Islet of Langerhans (tissue), 1 donor: ENCODE data around the gene SIX5.

ENCODE experiments used
- FAIRE-seq: peaks from one replicate; lab custom pipeline; 2011; peaks lifted over from hg19 to GRCh38; lab: Jason Lieb, UNC

SIX5 gene

DNA sequence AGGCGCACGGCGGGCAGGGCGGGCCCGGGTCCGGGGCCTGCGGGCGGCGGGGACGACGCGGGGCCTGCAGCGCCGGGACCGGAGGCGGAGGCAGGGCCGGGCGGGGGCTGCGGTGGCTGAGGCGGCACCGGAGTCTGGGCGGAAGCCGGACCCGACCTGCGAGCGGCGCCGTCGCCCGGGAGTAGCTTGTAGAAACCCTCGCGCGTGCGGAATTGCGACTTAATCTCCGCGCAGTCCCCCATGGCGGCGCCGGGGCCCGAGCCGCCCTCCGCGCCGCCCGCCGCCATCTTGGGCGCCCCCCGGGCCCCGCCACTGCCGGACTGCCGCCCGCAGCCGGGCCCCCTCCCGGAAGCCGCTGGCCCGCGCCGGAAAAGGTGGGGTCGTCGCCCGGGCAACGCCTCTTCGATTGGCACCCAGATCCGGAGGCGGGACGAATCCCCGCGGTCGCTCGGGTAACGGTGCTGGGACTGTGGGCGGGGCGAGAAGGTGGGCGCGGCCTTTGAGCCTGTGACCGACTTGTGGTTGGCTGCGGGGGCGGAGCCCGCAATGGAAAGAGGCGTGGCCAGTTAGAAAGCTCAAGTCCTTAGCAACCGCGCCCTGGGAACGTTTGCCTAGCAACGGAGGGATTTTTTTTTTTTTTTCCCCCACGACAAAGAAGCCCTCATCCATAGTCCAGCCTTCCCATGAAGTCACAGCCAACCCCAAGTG is 23.6 kb upstream of the SIX5 start, which contains the start of gene DMWD:
TSS of gene DMWD (minus strand) at position 376 of the 708 bp plus-strand sequence. CDS start at position 287, 89 bp downstream.
- FAIRE-seq: peak; percentile 21

DNA sequence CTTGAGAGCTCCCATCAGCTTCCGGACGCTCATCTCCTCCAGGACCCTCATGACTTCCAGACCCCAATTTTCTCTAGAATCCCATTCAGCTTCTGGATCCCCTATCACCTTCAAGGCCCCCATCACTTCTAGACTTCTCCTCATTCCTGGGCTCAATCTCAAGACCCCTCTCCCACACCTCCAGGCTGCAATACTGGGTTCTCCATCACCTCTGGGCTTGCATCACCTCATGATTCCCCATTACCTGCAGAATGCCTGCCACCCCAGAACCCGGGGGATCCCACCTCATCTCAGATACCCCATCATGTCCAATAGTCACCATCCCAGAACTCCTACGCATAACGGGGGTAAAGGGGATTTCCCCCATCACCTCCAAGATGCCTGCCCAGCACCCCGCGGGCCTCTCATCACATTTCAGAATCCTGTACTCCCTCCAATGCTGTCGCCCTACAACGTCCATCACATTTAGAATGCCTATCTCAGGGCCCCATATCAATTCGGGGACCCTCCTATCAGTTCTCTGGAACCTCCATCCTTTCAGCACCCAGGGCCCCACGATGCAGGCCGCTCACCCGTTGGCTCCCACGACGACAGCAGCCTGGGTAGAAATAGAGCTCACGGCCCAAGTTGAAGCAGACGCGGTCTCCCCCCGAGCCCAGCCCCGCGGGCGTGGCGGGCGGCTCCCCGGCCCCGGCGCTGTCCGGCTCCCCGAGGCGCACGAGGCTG is 22.9 kb upstream of the SIX5 start:
- FAIRE-seq: no peak

DNA sequence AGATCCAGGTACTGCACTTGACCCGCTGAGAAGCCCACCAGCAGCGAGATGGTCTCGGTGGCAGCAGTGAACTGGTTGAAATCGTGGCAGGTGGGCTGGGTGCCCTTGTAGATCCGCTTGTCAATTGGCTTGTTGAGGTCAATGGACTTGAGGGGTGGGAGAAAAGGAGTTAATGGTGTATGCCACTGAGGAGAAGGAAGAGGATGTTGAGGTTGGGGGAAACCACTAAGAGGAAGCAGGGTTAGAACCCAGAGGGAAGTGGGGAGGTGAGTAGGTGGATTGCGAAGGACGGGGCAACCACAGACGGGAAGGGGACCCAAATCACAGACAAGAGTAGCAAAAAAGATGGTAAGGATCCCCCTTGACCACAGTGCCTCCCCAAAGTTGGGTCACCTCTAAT is 21.9 kb upstream of the SIX5 start:
- FAIRE-seq: no peak

DNA sequence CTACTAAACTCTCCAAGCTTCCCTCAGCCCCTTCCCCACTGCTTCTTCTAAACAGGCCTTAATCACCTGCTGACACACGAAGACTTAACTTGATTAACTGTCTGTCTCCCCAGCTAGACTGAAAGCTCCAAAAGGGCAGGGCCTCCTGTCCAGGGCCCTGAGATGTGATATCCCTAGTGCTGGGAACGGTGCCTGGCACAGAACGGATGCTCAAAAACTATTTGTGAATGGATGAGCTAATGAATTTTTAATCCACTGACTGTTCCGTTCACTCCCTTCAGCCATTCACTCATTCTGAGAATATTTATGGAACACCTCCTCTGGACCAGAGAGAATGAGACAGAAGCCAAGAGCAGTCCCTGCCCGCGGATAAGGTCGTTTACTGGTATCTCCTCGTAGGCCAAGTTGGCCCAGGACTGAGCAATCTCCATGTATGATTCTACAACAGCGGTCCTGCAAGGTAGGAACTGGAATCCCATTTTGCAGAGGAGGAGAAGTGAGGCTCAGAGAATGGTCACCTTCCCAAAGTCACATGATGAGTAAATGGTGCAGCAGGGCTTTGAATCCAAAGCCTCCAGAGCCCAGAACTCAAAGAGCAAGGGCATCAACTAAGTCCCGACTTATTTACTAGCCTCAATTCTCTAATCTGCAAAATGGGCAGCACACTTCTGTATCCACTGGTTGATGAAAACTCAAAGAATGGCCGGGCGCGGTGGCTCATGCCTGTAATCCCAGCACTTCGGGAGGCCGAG is 20.2 kb upstream of the SIX5 start:
- no peak for FAIRE-seq

DNA sequence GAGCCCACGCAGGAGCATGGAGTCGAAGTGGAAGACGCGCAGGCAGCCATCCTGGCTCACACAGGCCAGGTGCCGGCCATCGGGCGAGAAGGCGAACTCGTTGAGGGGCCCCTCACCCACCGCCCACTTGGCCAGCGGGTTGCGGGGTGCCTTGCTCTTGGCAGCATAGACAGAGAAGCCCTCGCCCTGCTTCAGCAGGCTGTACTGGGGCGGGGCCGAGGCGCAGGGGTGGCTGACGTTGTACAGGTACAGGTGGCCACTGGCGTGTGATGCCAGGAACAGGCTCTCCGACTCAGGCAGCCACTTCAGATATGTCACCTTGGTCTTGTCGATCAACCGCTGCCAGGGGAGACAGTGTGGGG is 17.5 kb upstream of the SIX5 start:
- FAIRE-seq: no peak

DNA sequence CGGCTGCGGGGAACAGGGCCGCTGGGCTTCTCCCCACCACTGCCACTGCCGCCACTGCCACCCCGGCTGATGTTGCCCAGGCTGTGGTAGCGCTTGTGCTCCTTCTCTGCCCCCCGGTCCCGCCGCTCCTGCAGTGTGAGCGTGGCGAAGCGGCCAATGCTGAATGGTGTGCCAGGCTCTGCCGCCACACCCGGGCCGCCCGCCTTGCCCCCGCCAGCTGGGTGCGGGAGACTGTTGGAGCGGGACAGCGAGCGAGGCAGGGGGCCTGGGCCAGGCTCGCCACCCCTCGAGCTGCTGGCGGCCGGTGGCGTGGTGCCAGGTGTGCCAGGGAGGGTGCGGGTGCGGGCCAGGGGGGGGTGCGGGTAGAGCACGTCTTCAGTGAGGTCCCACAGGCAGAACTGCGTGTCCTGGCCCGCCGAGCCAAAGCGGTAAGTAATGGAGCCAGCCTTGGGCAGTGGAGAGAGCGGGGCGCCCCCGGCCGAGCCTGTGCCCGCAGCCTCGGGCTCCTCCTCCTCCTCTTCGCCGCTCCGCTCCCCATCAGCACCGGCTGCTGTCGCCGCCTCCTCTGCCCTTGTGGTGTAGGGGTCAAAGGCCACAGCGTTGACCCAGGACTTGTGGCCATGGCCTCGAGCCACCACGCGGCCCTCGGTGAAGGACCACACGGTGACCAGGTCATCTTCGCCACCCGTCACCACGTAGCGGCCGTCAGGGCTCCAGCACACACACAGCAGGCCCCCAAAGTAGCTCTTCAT is 16.9 kb upstream of the SIX5 start:
- no peak for FAIRE-seq

DNA sequence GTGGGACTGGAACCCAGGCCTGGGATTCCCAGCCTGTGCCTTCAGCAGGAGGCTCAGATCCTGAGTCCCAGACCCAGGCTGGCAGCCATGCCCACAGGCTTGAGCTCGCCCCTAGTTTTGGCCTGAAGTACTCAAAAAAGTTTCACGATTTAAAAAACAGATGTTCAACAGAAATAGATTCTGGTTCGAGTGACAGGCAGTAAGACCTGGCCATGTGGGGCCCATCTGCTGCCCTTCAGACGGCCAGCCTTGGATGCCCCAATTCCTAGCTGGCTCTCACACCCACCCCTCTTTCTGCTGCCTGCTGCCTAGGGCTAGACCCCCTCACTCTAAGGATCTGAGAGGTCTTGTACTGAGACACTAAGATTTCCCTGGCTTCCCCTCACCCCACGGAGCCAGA is 16.0 kb upstream of the SIX5 start:
- FAIRE-seq: no peak

DNA sequence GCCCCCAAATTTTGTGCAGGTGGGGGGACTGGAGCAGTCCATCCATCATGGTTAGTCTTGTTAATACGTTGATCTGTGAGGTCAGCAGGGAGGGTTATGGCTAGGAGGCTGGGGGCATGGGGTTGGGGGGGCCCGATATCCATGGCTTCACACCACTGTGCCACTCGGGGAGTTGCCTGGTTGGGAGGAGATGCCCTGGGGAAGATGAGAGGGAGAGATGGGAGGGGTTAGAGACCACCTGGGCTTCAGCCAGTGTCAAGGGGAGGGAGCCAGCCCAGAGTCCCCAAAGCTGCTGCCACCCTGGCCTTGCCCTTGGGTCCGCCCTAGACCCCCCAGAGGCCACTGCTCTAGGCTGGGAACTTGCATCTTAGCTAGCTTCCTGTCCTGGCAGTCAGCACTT is 15.0 kb upstream of the SIX5 start:
- FAIRE-seq: no peak

DNA sequence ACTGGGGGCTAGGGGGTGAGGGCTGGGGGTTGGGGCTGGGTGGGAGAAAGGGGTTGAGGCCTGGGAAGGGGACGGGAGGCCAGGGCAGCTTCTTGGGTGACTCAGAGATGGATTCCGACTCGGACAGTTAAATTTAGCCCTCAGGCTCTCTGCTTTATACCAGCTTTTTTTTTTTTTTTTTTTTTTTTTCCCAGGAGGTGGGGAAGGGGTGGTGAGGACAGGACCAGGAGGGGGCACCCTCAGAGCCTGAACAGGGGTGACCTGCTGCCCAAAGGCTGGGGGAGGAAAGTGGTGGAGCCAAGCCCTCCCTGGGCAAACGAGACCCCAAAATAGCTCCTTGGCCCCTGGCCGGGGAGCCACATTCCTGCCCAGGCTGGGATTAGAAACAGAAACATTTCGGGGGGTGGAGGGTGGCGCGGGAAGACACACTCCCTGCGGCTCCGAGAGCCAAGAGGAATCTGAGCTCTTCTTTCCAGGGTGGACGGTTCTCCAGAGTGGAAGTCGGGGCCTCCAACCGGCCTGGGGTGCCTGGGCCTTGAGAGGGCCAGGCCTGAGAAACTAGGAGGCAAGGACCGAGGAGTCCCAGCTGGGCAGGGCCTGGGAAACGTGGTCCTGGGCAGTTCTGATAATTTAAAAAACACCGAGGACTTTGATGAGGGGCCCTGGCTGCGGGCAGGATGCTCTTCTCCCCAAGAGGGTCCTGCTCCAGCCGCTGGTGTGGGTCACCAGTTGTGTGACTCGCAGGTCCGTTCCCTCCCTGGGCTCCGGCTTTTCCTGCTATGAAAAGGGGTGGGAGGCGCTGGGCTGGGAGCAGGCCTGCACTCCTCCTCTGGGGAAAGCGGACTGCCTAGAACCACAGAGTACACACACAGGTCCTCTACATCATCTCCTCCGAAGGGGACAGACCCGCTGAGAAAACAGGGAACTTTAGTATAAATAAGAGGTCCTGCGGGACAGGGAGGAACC is 14.1 kb upstream of the SIX5 start:
- no peak for FAIRE-seq

DNA sequence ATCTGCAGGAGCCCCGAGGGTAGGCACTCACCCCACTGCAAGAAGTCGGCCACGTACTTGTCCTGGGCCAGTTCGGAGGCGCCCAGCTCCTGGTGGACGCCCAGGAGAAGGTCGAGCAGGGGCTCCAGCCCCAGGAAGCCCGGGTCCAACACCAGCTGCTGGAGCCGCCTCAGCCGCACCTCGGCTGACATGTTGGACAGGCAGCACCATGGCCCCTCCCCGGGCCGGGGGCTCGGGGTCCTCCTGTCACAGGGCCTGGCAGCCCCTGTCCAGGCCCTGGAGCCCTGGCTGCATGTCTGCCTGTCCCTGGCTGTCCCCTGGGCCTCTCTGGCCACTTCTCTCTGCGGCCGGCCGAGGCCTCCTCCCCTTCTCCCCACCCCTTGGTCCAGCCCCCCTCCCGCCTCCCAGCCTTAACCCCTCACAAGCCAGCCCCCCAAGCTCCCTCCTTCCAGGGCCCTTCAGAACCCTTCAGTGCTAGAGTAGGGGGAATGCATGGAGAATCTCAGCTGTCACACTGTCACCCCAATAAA is 13.2 kb upstream of the SIX5 start, which contains the start of gene DMPK:
TSS of gene DMPK (minus strand) at position 329 of the 530 bp plus-strand sequence. CDS start at position 191, 138 bp downstream.
- FAIRE-seq: no peak

DNA sequence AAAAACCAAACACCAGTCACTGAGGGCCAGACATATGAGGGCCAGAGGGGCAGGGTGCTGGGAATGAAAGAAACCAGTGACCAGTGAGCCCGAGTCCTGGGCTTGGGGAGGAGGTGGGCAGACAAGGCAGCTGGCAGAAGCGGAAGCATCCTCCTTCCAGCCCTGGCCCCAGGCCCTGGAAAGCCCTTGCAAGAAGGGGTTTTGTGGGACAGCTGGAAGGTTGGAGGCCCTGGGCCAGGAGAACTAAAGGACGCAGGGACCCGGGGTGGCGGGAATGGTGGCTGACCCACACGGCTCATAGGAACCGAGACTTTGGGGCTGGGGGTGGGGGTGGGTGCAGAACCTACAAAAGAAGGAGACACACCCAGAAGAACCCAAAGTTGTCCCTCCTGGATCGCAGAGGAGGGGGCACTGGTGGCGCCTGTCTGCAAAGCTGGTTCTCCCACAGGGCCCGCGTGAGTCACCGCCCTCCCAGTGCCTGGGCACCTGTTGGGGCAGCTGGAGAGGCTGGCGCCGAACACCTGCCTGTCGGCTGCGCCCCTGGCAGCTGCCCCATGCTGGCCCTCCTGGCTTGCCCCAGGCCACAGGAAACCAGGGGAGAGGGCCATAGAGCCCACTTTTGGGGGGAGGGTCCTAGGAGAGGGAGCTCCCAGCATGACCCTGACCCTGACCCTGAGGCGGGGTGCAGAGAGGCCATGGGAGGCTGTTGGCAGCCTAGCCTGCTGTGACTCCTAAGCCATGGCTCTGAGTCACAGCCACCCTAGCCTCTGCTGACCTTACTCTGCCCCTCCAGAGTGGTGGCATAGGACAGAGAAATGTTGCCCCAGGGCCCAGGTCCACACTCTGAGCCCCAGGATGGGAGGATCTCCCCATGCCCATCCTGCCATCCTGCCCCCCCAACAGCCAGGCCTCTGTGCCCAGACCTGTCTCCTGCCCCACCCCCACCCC is 12.4 kb upstream of the SIX5 start:
- FAIRE-seq: no peak

DNA sequence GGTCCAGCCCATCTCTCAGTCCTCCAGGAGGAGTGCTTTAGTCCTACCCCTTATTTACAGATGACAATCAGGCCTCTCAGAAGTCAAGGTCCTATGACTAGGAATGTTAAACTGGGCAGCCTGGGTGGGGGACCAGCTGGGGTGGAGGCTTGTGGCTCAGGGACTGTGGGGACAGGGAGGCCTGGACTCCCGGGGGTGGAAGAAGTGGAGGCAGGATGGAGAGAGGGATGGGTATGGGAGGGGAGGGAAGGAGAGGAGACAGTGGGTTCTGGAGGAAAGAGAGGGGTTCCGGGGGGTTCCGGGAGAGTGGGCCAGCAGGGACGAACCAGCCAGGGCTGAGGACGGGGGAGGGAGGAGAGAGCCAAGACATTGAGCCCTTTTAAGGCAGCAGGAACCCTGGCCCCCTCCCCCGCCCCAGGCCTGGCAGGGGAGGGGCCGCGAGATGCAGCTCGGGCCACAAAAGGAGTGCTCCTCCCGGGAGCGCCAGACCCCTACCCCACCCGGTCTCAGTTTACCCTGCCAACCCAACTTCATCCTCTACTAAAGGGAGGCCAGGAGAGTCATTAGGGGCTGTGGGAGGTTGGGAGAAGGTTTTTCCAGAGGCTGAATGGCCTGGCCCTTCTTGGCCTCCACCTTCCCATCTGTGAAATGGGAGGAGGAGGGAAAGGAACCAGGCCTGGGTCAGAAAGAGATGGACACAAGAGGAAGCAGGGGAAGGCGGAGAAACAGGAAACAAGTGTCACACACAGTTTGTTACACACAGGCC is 11.6 kb upstream of the SIX5 start:
- FAIRE-seq: no peak

DNA sequence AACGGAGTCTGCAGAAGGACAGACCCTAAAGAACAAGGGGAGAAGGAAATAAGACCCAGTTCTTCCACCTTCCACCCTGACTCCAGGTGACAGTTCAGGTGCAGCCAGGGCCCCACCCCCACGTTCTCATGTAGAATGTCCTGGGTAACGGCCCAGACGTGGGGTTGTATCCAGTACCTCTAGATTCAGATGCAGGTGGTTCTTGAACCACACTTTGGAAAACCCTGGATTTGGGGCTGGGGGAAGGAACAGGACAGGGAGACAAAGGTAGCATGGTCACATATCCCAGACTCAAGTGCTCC is 11.0 kb upstream of the SIX5 start:
- no peak for FAIRE-seq

DNA sequence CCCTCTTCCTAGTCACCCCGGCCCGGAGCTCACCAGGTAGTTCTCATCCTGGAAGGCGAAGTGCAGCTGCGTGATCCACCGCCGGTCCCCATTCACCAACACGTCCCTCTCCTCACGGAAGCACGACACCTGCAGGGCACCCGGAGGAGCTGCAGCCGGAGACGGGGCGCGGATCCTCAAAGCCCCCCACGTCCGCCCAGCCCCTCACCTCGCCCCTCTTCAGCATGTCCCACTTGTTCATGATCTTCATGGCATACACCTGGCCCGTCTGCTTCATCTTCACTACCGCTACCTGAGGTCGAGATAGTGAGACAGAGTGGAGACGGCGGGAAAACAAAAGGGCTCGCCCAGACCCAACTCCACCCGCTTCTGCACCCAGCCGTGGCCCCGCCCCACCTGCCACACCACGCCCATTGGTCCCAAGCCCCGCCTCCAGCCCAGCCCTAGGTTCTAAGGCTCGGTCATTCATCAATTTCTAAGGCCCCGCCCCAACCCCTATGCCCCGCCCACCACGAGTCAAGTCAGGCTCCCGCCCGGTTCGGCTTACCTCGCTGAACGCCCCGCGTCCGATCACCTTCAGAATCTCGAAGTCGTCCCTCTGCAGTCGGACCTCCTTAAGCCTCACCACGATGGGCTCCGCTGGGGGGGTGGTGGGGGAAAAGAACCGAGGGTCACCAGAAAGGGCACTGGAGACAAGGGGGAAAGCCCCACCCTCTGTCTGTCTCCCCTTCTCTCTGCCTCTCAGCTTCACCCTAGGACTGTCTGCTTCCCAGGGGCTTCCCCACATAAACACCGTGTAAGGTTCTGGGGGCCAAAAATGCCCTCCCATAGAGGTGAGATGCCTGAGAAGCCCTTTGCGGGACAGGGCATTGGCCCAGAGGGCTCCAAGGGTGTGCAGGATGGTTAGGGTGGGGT is 10.4 kb upstream of the SIX5 start:
- FAIRE-seq: no peak

DNA sequence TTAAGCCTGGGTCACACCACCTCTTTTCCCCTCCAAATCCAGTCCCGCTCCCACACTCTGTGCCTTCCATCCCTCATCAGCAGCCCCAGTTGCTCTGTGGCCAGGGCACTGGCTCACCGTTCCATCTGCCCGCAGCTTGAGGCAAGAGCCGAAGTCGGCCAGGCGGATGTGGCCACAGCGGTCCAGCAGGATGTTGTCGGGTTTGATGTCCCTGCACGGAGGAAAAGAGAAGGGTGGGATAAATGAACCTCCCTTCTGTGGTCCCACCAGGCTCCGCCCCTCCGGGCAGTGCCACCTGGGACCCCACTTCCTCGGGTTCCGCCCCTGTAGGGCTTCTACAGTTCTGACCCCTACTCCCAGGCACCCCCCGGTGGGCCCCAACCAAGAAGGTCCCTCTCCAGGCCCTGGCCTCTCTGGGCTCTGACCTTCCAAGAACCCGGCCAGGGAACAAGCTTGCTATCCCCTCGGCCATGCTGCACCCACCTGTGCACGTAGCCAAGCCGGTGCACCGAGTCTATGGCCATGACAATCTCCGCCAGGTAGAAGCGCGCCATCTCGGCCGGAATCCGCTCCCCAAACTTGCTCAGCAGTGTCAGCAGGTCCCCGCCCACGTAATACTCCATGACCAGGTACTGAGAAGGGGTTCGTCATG is 9.1 kb upstream of the SIX5 start:
- FAIRE-seq: no peak

DNA sequence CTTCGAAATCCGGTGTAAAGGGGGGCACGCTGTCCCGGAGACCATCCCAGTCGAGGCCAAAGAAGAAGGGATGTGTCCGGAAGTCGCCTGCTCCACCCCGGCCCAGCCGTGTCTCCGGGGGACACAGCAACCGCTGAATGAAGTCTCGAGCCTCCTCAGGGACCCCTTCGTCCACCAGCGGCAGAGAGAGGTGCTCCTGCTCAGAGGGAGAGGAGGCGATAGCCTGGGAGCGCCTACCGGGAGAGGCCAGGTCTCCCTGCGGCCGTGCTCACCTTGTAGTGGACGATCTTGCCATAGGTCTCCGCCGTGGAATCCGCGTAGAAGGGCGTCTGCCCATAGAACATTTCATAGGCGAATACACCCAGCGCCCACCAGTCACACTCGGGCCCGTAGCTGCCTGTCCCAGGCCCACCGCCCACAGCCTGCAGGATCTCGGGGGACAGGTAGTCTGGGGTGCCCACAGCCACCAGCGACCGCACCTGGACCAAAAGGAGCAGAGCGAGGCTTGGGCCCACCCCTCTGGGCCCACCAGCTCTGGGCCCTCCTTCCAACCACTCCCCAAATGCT is 8.4 kb upstream of the SIX5 start:
- FAIRE-seq: no peak

DNA sequence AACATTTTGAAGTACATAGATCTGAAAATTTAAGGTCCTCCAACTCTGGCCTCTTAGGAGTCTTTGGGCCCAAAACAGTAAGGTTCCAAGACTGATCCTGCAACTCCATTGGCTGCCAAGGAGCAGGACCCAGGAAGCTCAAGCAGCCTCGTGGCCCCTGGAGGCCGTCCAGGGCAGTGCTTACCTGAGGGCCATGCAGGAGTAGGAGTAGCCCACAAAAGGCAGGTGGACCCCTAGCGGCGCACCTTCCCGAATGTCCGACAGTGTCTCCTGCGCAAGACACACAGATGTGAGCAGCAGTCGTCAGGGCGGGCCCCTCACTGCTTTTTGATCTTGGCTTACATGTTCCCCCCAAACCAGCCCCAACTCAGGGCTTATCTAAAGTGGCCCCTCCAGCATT is 5.7 kb upstream of the SIX5 start:
- FAIRE-seq: no peak
